ENCODE measurements around the gene CENPO. TPM values are rescaled to one million over a fixed set of nuclear protein-coding genes. Genes with fewer than 3 reads are reported as not detected.

CENPO gene
- total RNA-seq, 1 donor from 2014 or later: 13.4 TPM

GRCh38 chr2:24749069-24749691 lies 44.0 kb upstream of the CENPO start:
- no peak for TF ChIP-seq CTCF (IDR thresholded peaks at IDR 0.05)
- CTCF ChIA-PET: no interaction called here
- Mint-ChIP-seq H3K27me3 (no peaks in the 10 kb centered on the region), H3K27ac (no peak overlapping the region), H3K9me3 (no peaks in the 10 kb centered on the region), H3K36me3 (ENCODE audit: low read depth) (peaks cover 22% of the 10 kb centered on the region), H3K4me1 (no peaks in the 10 kb centered on the region), H3K4me3 (no peak overlapping the region)
- intact Hi-C loops (cut with micrococcal nuclease): no loop called here
- DNase-seq (no peak), ATAC-seq (ENCODE audit: low read depth) (no peak)
- POLR2A ChIA-PET: no interaction called here

GRCh38 chr2:24754985-24755705 lies 38.1 kb upstream of the CENPO start:
- DNase-seq (no peak), ATAC-seq (ENCODE audit: low read depth) (no peak)
- TF ChIP-seq CTCF (IDR thresholded peaks at IDR 0.05): no peak
- CTCF ChIA-PET: no interaction called here
- Mint-ChIP-seq H3K27ac (no peak overlapping the region), H3K4me3 (no peak overlapping the region), H3K36me3 (ENCODE audit: low read depth) (peaks cover 25% of the 10 kb centered on the region), H3K4me1 (no peaks in the 10 kb centered on the region), H3K9me3 (no peaks in the 10 kb centered on the region), H3K27me3 (no peaks in the 10 kb centered on the region)
- POLR2A ChIA-PET: no interaction called here
- intact Hi-C loops (cut with micrococcal nuclease): no loop called here

- intact Hi-C loops (cut with micrococcal nuclease): no loop called here
- no peak for TF ChIP-seq CTCF (IDR thresholded peaks at IDR 0.05)
- no peaks in the 10 kb centered on the region for H3K4me1 Mint-ChIP-seq
- H3K27ac Mint-ChIP-seq: no peak overlapping the region
- no peak for DNase-seq
- POLR2A ChIA-PET: no interaction called here
- no peaks in the 10 kb centered on the region for H3K27me3 Mint-ChIP-seq
- H3K9me3 Mint-ChIP-seq: no peaks in the 10 kb centered on the region
- ATAC-seq (ENCODE audit: low read depth): no peak
- no peak overlapping the region for H3K4me3 Mint-ChIP-seq
- CTCF ChIA-PET: interaction anchor here (1.3 kb wide), 1 partner anchor 71 kb away, joined by 3 read pairs; no protein-coding TSS in a partner anchor
- H3K36me3 Mint-ChIP-seq (ENCODE audit: low read depth): peaks cover 30% of the 10 kb centered on the region
Measured at GRCh38 chr2:24756789-24757188, 36.4 kb upstream of the CENPO start.

- CTCF ChIA-PET: no interaction called here
- no peak for TF ChIP-seq CTCF (IDR thresholded peaks at IDR 0.05)
- POLR2A ChIA-PET: no interaction called here
- H3K9me3 Mint-ChIP-seq: no peaks in the 10 kb centered on the region
- H3K27ac Mint-ChIP-seq: no peak overlapping the region
- no peaks in the 10 kb centered on the region for H3K27me3 Mint-ChIP-seq
- H3K4me1 Mint-ChIP-seq: no peaks in the 10 kb centered on the region
- no peak overlapping the region for H3K4me3 Mint-ChIP-seq
- intact Hi-C loops (cut with micrococcal nuclease): no loop called here
- no peak for ATAC-seq (ENCODE audit: low read depth)
- no peak for DNase-seq
- H3K36me3 Mint-ChIP-seq (ENCODE audit: low read depth): peaks cover 59% of the 10 kb centered on the region
Measured at GRCh38 chr2:24761866-24762265, 31.4 kb upstream of the CENPO start.

- Mint-ChIP-seq H3K27ac (no peak overlapping the region), H3K4me1 (no peaks in the 10 kb centered on the region), H3K36me3 (ENCODE audit: low read depth) (peaks cover 59% of the 10 kb centered on the region), H3K9me3 (no peaks in the 10 kb centered on the region), H3K27me3 (no peaks in the 10 kb centered on the region), H3K4me3 (no peak overlapping the region)
- POLR2A ChIA-PET: no interaction called here
- ATAC-seq (ENCODE audit: low read depth): no peak
- intact Hi-C loops (cut with micrococcal nuclease): no loop called here
- TF ChIP-seq CTCF (IDR thresholded peaks at IDR 0.05): no peak
- no peak for DNase-seq
- CTCF ChIA-PET: no interaction called here
Measured at GRCh38 chr2:24762518-24762917, 30.7 kb upstream of the CENPO start.

Data from activated B cell treated with CpG ODN at 0.5 μM for 24 hours (primary cell).